GM12865 (cell line): ENCODE data around the gene TYMP.
A peak's percentile ranks its signal among the peaks of the same experiment; 100 is the strongest.

Experiments used
- DNase-seq: peaks from one replicate; pipeline ENCODE4 v3.0.0; 2010; ENCODE audit warnings: low read depth
- H3K4me3 ChIP-seq: 2 replicates; pipeline ENCODE4 v1.5.1; 2011; ENCODE audit warnings: mild to moderate bottlenecking, low read depth, low read length, control low read depth
- TF ChIP-seq, protein P1 (sequence below): IDR thresholded peaks from 2 replicates; pipeline ENCODE4 v1.5.1; 2011; ENCODE audit warnings: low read length, control low read depth, low read depth, inconsistent platforms; ENCODE audit not compliant: insufficient read depth; ENCODE audit errors: missing control alignments

The TYMP gene

GRCh38 chr22:50507421-50507990 lies 22.3 kb downstream of the TYMP start, which contains the start of gene LMF2:
TSS of gene LMF2 (minus strand) at chr22:50507702. CDS start at chr22:50507675, 27 bp downstream.
- H3K4me3 ChIP-seq, result peak within 1 kb of the TSS; percentile 88
- TF ChIP-seq, protein P1, sequence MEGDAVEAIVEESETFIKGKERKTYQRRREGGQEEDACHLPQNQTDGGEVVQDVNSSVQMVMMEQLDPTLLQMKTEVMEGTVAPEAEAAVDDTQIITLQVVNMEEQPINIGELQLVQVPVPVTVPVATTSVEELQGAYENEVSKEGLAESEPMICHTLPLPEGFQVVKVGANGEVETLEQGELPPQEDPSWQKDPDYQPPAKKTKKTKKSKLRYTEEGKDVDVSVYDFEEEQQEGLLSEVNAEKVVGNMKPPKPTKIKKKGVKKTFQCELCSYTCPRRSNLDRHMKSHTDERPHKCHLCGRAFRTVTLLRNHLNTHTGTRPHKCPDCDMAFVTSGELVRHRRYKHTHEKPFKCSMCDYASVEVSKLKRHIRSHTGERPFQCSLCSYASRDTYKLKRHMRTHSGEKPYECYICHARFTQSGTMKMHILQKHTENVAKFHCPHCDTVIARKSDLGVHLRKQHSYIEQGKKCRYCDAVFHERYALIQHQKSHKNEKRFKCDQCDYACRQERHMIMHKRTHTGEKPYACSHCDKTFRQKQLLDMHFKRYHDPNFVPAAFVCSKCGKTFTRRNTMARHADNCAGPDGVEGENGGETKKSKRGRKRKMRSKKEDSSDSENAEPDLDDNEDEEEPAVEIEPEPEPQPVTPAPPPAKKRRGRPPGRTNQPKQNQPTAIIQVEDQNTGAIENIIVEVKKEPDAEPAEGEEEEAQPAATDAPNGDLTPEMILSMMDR, result no peak
- DNase-seq, result no peak

DNA sequence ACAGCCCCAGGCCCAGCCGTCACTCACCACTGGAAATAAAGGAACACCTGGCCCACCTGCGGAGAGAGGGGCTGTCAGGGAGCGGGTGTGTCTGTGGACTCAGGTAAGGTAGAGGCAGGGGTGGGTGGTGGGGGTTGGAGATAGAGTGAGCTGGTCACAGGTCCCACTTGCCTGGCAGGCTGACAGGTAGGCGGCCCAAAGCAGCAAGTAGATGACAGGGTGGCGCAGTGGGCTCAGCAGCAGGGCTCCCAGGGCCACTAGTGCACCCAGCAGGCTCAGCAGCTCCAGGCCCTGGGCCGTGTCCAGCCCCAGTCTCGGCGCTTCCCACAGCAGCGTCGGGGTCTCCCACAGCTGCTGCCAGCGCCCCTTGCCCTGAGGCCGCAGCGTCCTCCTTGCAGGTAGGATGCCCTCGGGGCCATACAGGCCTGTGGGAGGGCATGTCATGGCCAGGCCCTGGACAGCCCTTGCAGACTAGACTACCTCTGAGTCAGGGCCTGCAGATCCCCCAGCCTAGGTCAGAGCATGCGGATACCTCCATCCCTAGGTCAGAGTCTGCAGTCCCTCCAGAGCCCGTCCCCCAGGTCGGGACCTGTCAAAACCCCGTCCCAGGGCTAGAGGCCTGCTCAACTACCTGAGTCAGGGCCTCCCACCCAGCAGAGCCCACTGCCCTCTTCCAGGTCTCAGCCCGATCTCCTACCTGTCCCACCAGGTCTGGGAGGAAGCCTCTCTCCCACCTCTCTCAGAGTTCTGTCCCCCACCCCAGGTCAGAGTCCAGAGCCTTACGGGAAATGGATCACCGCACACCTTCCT lies 23.0 kb downstream of the TYMP start:
- H3K4me3 ChIP-seq, result peak overlapping the region; percentile 88
- TF ChIP-seq, protein P1, result no peak
- peak; percentile 29 for DNase-seq

DNA sequence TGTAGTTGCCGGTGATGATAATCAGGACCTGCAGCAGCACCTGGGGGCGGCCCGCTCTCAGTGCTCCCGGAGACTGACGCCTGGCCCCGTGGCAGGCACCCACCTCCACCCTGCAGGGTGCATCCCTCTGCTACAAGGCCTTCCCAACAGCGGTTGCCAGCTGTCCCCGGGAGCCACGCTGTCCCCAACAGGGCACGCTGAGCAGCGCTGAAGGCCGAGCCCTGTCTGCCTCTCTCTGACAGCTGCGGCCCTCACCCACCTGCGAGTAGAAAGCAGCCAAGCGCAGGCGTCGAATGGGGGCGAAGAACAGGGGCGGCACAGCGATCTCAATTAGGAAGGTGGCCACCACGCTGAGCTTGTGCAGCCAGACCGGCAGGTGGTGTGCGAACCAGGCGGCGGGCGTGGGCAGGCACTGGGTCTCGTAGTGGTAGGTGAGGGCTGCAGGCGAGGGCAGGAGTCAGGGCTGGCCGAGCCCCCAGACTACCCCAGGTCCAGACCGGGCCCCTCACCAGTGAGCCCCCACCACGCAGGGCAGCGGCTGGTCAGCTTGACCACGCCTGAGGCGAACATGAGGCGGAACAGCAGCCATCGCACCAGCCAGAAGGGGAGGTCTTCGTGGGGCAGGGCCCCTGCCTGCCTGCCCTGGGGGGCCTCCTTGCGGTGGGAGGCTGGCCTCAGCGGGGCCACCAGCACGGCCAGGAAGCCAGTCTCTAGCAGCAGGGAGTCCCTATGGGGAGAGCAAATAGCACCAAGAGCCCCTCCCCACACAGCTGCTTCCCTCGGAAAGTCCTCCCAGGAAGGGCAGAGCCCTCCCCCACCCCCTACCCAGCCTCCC lies 23.8 kb downstream of the TYMP start:
- TF ChIP-seq, protein P1, result no peak
- DNase-seq, result peak; percentile 11
- H3K4me3 ChIP-seq, result peak overlapping the region; percentile 88

GRCh38 chr22:50505276-50505775 lies 24.5 kb downstream of the TYMP start:
- no peak overlapping the region for H3K4me3 ChIP-seq
- peak; percentile 9 for DNase-seq
- TF ChIP-seq, protein P1, result no peak

GRCh38 chr22:50504369-50505211 lies 25.2 kb downstream of the TYMP start:
- TF ChIP-seq, protein P1, result no peak
- no peak overlapping the region for H3K4me3 ChIP-seq
- peak; percentile 4 for DNase-seq
